Loucy (cell line): ENCODE results near the gene MTSS2.

ENCODE experiments used
- H2AFZ ChIP-seq: fragments of 200-600 bp; sonication (generic); 2 replicates; pipeline ENCODE4 v1.6.0; 2016; ENCODE audit warnings: antibody characterized with exemption, mild to moderate bottlenecking, low read length, moderate library complexity
- H3F3A ChIP-seq: fragments of 200-600 bp; 2 replicates; pipeline ENCODE4 v1.6.0; 2016; ENCODE audit warnings: antibody characterized with exemption, low read depth, mild to moderate bottlenecking
- H3K27me3 ChIP-seq: fragments of 200-600 bp; sonication (generic); 2 replicates; pipeline ENCODE4 v1.6.1; 2014; ENCODE audit warnings: low read length, mild to moderate bottlenecking; ENCODE audit not compliant: insufficient read depth, poor library complexity, severe bottlenecking
- H3K36me3 ChIP-seq: fragments of 200-600 bp; sonication (generic); 2 replicates; pipeline ENCODE4 v1.6.1; 2016; ENCODE audit warnings: low read length; ENCODE audit not compliant: insufficient read depth
- H3K4me1 ChIP-seq: fragments of 200-600 bp; sonication (generic); 2 replicates; pipeline ENCODE4 v1.5.1; 2014; ENCODE audit warnings: low read length, mild to moderate bottlenecking; ENCODE audit not compliant: insufficient read depth, poor library complexity, severe bottlenecking
- H3K4me2 ChIP-seq: fragments of 200-600 bp; sonication (generic); 2 replicates; pipeline ENCODE4 v1.6.0; 2014; ENCODE audit warnings: antibody characterized with exemption, low read length, low read depth, mild to moderate bottlenecking; ENCODE audit not compliant: poor library complexity, severe bottlenecking
- H3K4me3 ChIP-seq: fragments of 200-600 bp; sonication (generic); 2 replicates; pipeline ENCODE4 v1.5.1; 2014; ENCODE audit warnings: low read length, mild to moderate bottlenecking, mixed read lengths; ENCODE audit not compliant: poor library complexity, severe bottlenecking
- H3K79me2 ChIP-seq: fragments of 200-600 bp; sonication (generic); 2 replicates; pipeline ENCODE4 v1.6.1; 2014; ENCODE audit warnings: low read length; ENCODE audit not compliant: insufficient read depth
- H3K9ac ChIP-seq: fragments of 200-600 bp; sonication (generic); 2 replicates; pipeline ENCODE4 v1.6.0; 2014; ENCODE audit warnings: mild to moderate bottlenecking, low read depth, low read length, moderate library complexity; ENCODE audit not compliant: poor library complexity, severe bottlenecking
- H3K9me2 ChIP-seq: fragments of 200-600 bp; sonication (generic); replicated peaks from 2 replicates; pipeline ENCODE4 v1.6.1; 2016; ENCODE audit warnings: low read depth, low read length, mixed read lengths
- H3K9me3 ChIP-seq: fragments of 200-600 bp; sonication (generic); 2 replicates; pipeline ENCODE4 v1.6.1; 2014; ENCODE audit warnings: mild to moderate bottlenecking, antibody characterized with exemption, low read length, low read depth; ENCODE audit not compliant: insufficient read depth
- H4K20me1 ChIP-seq: fragments of 200-600 bp; sonication (generic); 2 replicates; pipeline ENCODE4 v1.6.0; 2014; ENCODE audit warnings: antibody characterized with exemption, low read length, mild to moderate bottlenecking; ENCODE audit not compliant: insufficient read depth, poor library complexity, severe bottlenecking
- CTCF ChIP-seq: fragments of 200-600 bp; sonication (generic); conservative IDR thresholded peaks from 2 replicates; pipeline ENCODE4 v1.5.1; 2014; ENCODE audit warnings: mild to moderate bottlenecking, antibody characterized with exemption, low read length
- EZH2phosphoT487 ChIP-seq: fragments of 200-600 bp; IDR thresholded peaks from 2 replicates; pipeline ENCODE4 v1.6.1; 2018; ENCODE audit warnings: antibody characterized with exemption, mild to moderate bottlenecking, moderate library complexity, borderline replicate concordance

The MTSS2 gene

GRCh38 chr16:70725024-70725911 is 39.4 kb upstream of the MTSS2 start:
- no peaks in the 10 kb centered on the region for H3K27me3 ChIP-seq
- peaks cover 4% of the 10 kb centered on the region; the same call in 1 of the 2 replicates for H3K36me3 ChIP-seq
- H2AFZ ChIP-seq: no peak overlapping the region
- no peak for TF ChIP-seq EZH2phosphoT487
- TF ChIP-seq CTCF: no peak
- no peaks in the 10 kb centered on the region for H4K20me1 ChIP-seq
- no peaks in the 10 kb centered on the region for H3K4me1 ChIP-seq
- H3F3A ChIP-seq: no peaks in the 10 kb centered on the region
- H3K9me3 ChIP-seq: no peaks in the 10 kb centered on the region
- no peak overlapping the region for H3K4me3 ChIP-seq
- H3K4me2 ChIP-seq: no peak overlapping the region
- H3K9ac ChIP-seq: no peak overlapping the region
- H3K79me2 ChIP-seq: no peaks in the 10 kb centered on the region
- no peaks in the 10 kb centered on the region for H3K9me2 ChIP-seq

DNA sequence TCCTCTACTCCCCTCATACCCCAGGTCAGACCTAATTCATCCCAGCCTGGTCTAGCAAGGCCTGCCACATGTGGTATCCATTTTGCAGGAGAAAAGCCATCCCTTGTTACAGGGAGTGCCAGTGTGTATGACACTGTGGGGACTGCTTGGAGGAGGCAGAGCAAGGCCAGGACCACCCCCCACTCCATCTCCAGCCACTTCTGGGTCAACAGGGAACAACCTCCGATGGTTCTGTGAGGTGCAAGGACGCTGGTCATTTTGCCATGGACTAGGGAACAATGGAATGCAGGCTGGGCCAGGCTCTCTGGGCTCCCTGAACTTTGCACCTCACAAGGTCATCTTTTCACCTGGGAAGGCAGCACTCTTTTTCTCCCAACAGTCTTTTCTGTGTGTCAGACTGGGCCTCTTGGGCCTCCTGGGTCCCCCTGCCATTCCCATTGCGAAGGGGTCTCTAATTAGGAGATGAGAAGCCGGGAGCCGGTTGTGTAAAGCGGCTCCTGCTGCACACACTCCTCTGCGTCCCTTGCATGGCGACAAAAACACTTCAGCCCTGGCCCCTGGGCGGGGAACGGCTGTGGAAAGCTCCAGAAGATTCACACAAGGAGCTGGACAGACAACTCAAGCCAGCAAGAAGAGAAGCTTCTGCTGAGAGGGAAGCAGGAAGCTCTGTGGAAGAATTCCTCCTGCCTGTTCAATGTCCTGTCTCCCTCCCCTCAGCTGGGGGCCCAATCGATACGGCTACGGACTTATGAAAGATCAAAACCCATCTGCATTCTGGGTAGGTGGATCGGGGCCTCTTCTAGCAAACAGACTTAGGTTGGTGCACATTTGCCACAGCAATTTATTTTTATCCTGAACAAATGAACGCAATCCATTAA is 38.5 kb upstream of the MTSS2 start:
- Histone ChIP-seq H2AFZ (no peak overlapping the region), H3K9me2 (no peaks in the 10 kb centered on the region), H3K4me3 (no peak overlapping the region), H3K9ac (no peak overlapping the region), H3K4me1 (no peaks in the 10 kb centered on the region), H3K79me2 (no peaks in the 10 kb centered on the region), H3K36me3 (peaks cover 2% of the 10 kb centered on the region; the same call in 1 of the 2 replicates), H3F3A (no peaks in the 10 kb centered on the region), H3K4me2 (no peak overlapping the region), H4K20me1 (no peaks in the 10 kb centered on the region), H3K27me3 (no peaks in the 10 kb centered on the region), H3K9me3 (no peaks in the 10 kb centered on the region)
- TF ChIP-seq CTCF (no peak), EZH2phosphoT487 (no peak)

- TF ChIP-seq CTCF (no peak), EZH2phosphoT487 (no peak)
- no peaks in the 10 kb centered on the region for H3K4me1 ChIP-seq
- no peaks in the 10 kb centered on the region for H4K20me1 ChIP-seq
- no peak overlapping the region for H3K9ac ChIP-seq
- no peaks in the 10 kb centered on the region for H3F3A ChIP-seq
- no peak overlapping the region for H2AFZ ChIP-seq
- H3K4me2 ChIP-seq: no peak overlapping the region
- H3K9me3 ChIP-seq: no peaks in the 10 kb centered on the region
- H3K4me3 ChIP-seq: no peak overlapping the region
- no peaks in the 10 kb centered on the region for H3K9me2 ChIP-seq
- peaks cover 3% of the 10 kb centered on the region; the same call in 1 of the 2 replicates for H3K36me3 ChIP-seq
- H3K27me3 ChIP-seq: no peaks in the 10 kb centered on the region
- no peaks in the 10 kb centered on the region for H3K79me2 ChIP-seq
Observed at GRCh38 chr16:70723740-70724145, 37.9 kb upstream of the MTSS2 start.
